Right lobe of liver (tissue), 6 donors: ENCODE results near the gene KATNA1. TPM values are rescaled to one million over a fixed set of nuclear protein-coding genes. Genes with fewer than 3 reads are reported as not detected.
"Not testable (repeated sequence)": the region's sequence is repeated elsewhere in the genome, so short reads cannot be mapped to it uniquely, and the experiment has no call there.

Source experiments
- ATAC-seq, 4 donors: fragments of 200-7000 bp; cut with Tn5 transposase; one replicate each; pipeline ENCODE4 v1.9.1; 2020; ENCODE audit warnings: mild to moderate bottlenecking in 4 of 4, moderate library complexity in 4 of 4
- DNase-seq, 3 donors: peaks; one replicate each; pipeline ENCODE4 v3.0.0-alpha.2; 2020
- H3K27ac ChIP-seq, 3 donors: fragments of 200-600 bp; one replicate each; pipeline ENCODE4 v1.8.0; 2022
- H3K27me3 ChIP-seq, 2 donors: fragments of 200-600 bp; one replicate each; pipeline ENCODE4 v1.8.0; 2022
- H3K36me3 ChIP-seq, 4 donors: fragments of 200-600 bp; sonication (generic) in 1 of 4; one replicate each; pipeline versions ENCODE4 v1.5.1 to v1.8.0; 2017 to 2022; ENCODE audit warnings: control low read depth in 1 of 4
- H3K4me1 ChIP-seq, 4 donors: fragments of 200-600 bp; sonication (generic) in 1 of 4; one replicate each; pipeline versions ENCODE4 v1.5.1 to v1.8.0; 2017 to 2022; ENCODE audit warnings: control low read depth in 1 of 4
- H3K4me3 ChIP-seq, 3 donors: fragments of 200-600 bp; one replicate each; pipeline ENCODE4 v1.8.0; 2022
- H3K9me3 ChIP-seq, 4 donors: fragments of 200-600 bp; sonication (generic) in 1 of 4; one replicate each; pipeline versions ENCODE4 v1.5.1 to v1.8.0; 2017 to 2022; ENCODE audit warnings: control low read depth in 1 of 4
- CTCF ChIP-seq, 4 donors: fragments of 200-600 bp in 3 of 4; fragments of 450-650 bp in 1 of 4; IDR thresholded peaks; one replicate each; pipeline versions ENCODE4 v1.5.1 to v1.8.0; 2016 to 2022; ENCODE audit warnings: antibody characterized with exemption in 4 of 4, mild to moderate bottlenecking in 2 of 4
- POLR2A ChIP-seq: fragments of 450-650 bp; IDR thresholded peaks from one replicate; pipeline ENCODE4 v1.6.1; 2017; ENCODE audit warnings: antibody characterized with exemption, mild to moderate bottlenecking
- WGBS: methylation state at CpG from one replicate; pipeline ENCODE4 v1.1.6; 2018; ENCODE audit warnings: low coverage, low lambda C conversion rate; ENCODE audit not compliant: insufficient coverage; ENCODE audit errors: missing lambda C conversion rate; 5-methylcytosine and 5-hydroxymethylcytosine counted together
- intact Hi-C, 2 donors: fragments of 100-400 bp; cut with DNase I; formaldehyde crosslinking; loops; one replicate each; pipeline versions ENCODE4 v1.11.2 to v1.14.1; 2022
- total RNA-seq, 6 experiments: library from RNA; depleted of rRNA in 2 of 6; stranded (reverse); fragments of >200 nt in 2 of 6; fragmentation: NEBNext Ultra II Directional in 3 of 6; extraction: Animal tissue kit (Norgen Biotek cat#: 25700) in 3 of 6; gene quantifications; one replicate each; pipeline versions ENCODE4 v1.1.0 to v1.2.4, GENCODE V29; 2016 to 2023
- donor health status: DM: no; HTN: yes; CAD: no.
- donor health status: DM: no; HTN: no; CAD: no.
- donor health status: DM: no; HTN: no; CAD: no.
- donor health status: DM: no; HTN: yes; CAD: no.
- donor health status: DM: no; HTN: yes; CAD: no.

KATNA1 gene
- total RNA-seq, 6 experiments from 2014 or later: 3.5 to 6.9 (median 5.7) TPM

- no peak overlapping the region for H3K4me3 ChIP-seq
- intact Hi-C loops: no loop called here
- no peaks in the 10 kb centered on the region for H3K27me3 ChIP-seq
- H3K27ac ChIP-seq: no peak overlapping the region
- no peak for ATAC-seq
- no peak for DNase-seq
- H3K9me3 ChIP-seq: no peaks in the 10 kb centered on the region
- H3K4me1 ChIP-seq: no peaks in the 10 kb centered on the region
- TF ChIP-seq POLR2A (no peak), CTCF (IDR thresholded peaks at IDR 0.05) (no peak)
- peaks cover 4 to 20% (median 9%) of the 10 kb centered on the region in 4 donors for H3K36me3 ChIP-seq
- 92% methylated on average over 2 of the region's 2 CpGs for WGBS
These were observed 42.7 kb upstream of the KATNA1 start for GRCh38 chr6:149691201-149691600.

GRCh38 chr6:149686230-149686629, 37.7 kb upstream of the KATNA1 start:
- Histone ChIP-seq H3K9me3 (no peaks in the 10 kb centered on the region), H3K36me3 (peaks cover 0 to 35% (median 8%) of the 10 kb centered on the region in 4 donors), H3K27me3 (no peaks in the 10 kb centered on the region), H3K4me1 (no peaks in the 10 kb centered on the region), H3K4me3 (no peak overlapping the region), H3K27ac (no peak overlapping the region)
- DNase-seq (no peak), ATAC-seq (no peak)
- TF ChIP-seq POLR2A: no peak
- WGBS: 76% methylated on average over 5 of the region's 7 CpGs
- intact Hi-C loops: no loop called here

GRCh38 chr6:149683256-149683859, 34.8 kb upstream of the KATNA1 start:
- no peak overlapping the region for H3K4me3 ChIP-seq
- H3K27ac ChIP-seq: no peak overlapping the region
- intact Hi-C loops: no loop called here
- H3K9me3 ChIP-seq: no peaks in the 10 kb centered on the region
- TF ChIP-seq CTCF (IDR thresholded peaks at IDR 0.05) (no peak), POLR2A (no peak)
- no peaks in the 10 kb centered on the region for H3K4me1 ChIP-seq
- H3K27me3 ChIP-seq: no peaks in the 10 kb centered on the region
- WGBS: 100% methylated on average over 3 of the region's 4 CpGs
- no peak for ATAC-seq
- DNase-seq: no peak
- H3K36me3 ChIP-seq: peaks cover 0 to 26% (median 7%) of the 10 kb centered on the region in 4 donors

GRCh38 chr6:149681845-149682244, 33.3 kb upstream of the KATNA1 start:
- WGBS: 87% methylated on average over 8 of the region's 14 CpGs
- H3K9me3 ChIP-seq, DNase-seq, ATAC-seq, H3K27ac ChIP-seq, H3K4me3 ChIP-seq, intact Hi-C loops, H3K4me1 ChIP-seq, H3K27me3 ChIP-seq: not testable (repeated sequence)
- H3K36me3 ChIP-seq: peaks cover 0 to 26% (median 7%) of the 10 kb centered on the region in 4 donors

- TF ChIP-seq POLR2A (no peak), CTCF (IDR thresholded peaks at IDR 0.05) (no peak)
- peaks cover 0 to 30% (median 7%) of the 10 kb centered on the region in 4 donors for H3K36me3 ChIP-seq
- no peaks in the 10 kb centered on the region for H3K27me3 ChIP-seq
- no peak overlapping the region for H3K27ac ChIP-seq
- no peak for ATAC-seq
- no peaks in the 10 kb centered on the region for H3K9me3 ChIP-seq
- no peak overlapping the region for H3K4me3 ChIP-seq
- H3K4me1 ChIP-seq: no peaks in the 10 kb centered on the region
- intact Hi-C loops: no loop called here
- no peak for DNase-seq
These were observed 32.7 kb upstream of the KATNA1 start for GRCh38 chr6:149681209-149681608.
